Mesodermal cell (in vitro differentiated cells): Measurements from ENCODE around the gene GLB1L.
"Not testable (repeated sequence)": the region's sequence is repeated elsewhere in the genome, so short reads cannot be mapped to it uniquely, and the experiment has no call there.

Experiments used
- H3K27ac ChIP-seq: 2 replicates; pipeline ENCODE4 v1.7.0; 2013; ENCODE audit warnings: mild to moderate bottlenecking, low read depth, low read length, moderate library complexity; ENCODE audit not compliant: severe bottlenecking
- H3K36me3 ChIP-seq: 2 replicates; pipeline ENCODE4 v1.7.1; 2013; ENCODE audit warnings: mild to moderate bottlenecking, low read length, moderate library complexity; ENCODE audit not compliant: control insufficient read depth, insufficient read depth
- H3K4me1 ChIP-seq: one replicate; pipeline ENCODE4 v1.7.1; 2013; ENCODE audit warnings: mild to moderate bottlenecking, low read length; ENCODE audit not compliant: insufficient read depth, control insufficient read depth, poor library complexity, severe bottlenecking
- H3K4me3 ChIP-seq: 2 replicates; pipeline ENCODE4 v1.7.0; 2013; ENCODE audit warnings: low read length, control low read depth, mild to moderate bottlenecking; ENCODE audit not compliant: insufficient read depth, poor library complexity, severe bottlenecking; ENCODE audit errors: extremely low read depth
- H3K9me3 ChIP-seq: 2 replicates; pipeline ENCODE4 v1.7.1; 2013; ENCODE audit warnings: mild to moderate bottlenecking, low read length, moderate library complexity; ENCODE audit not compliant: control insufficient read depth
- WGBS, 2 experiments: methylation state at CpG; one replicate each; pipeline ENCODE4 v1.1.5; 2013; ENCODE audit warnings: missing lambda C conversion rate in 2 of 2; ENCODE audit not compliant: insufficient coverage in 2 of 2; 5-methylcytosine and 5-hydroxymethylcytosine counted together

GLB1L gene

DNA sequence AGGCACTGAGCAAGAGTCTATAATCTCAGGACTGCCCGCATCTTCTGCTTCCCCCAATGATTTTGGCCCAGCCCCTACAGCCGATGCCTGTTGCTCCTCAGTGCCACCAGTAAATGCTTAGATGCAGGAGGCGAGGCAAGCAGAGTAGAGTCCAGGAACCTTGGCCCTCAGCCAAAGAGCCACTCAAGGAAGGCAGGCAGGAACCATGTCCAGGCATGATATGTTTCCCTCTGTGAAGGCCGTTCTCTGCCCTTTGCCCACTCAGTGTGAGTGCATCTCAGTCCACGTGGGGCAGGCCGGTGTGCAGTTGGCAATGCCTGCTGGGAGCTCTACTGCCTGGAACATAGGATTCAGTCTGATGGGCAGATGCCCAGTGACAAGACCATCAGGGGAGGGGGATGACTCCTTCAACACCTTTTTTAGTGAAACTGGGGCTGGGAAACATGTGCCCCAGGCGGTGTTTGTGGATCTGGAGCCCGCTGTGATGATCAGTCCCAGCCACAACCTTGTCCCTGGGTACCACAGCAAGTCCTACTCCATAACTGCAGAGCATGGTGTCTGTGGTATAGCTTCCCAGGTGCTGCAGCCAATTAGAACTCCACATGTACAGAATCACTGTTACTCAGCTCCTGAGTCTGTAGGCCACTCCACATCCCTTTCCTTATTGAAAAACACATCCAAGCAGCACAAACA lies 24.3 kb upstream of the GLB1L start:
- Histone ChIP-seq H3K27ac (no peak overlapping the region), H3K36me3 (no peaks in the 10 kb centered on the region), H3K4me3 (no peak overlapping the region), H3K4me1 (peaks cover 18% of the 10 kb centered on the region), H3K9me3 (no peaks in the 10 kb centered on the region)
- WGBS, 2 experiments, result 93 to 95% methylated on average over 8 of the region's 8 CpGs

DNA sequence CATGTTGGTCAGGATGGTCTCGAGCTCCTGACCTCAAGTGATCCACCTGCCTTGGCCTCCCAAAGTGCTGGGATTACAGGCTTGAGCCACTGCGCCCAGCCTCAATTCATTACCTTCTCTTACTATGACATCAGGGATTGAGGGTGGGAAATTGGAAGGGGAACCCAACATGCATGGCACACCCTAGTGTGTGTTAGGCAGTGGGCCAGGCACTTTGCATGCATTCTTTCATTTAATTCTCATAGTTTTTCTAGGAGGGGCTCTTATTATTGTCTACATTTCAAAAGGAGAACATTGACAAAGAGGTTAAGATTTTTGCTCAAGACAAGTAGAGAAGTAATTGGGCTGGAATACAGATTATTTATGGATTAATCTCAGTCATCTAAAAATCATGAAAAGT lies 23.1 kb upstream of the GLB1L start:
- Histone ChIP-seq H3K9me3 (no peaks in the 10 kb centered on the region), H3K27ac (no peak overlapping the region), H3K36me3 (no peaks in the 10 kb centered on the region), H3K4me1 (peaks cover 6% of the 10 kb centered on the region), H3K4me3 (no peak overlapping the region)
- WGBS, 2 experiments, result 100% methylated on average over 1 of the region's 2 CpGs; no CpG with 5 or more reads in 1 of the 2 experiments

DNA sequence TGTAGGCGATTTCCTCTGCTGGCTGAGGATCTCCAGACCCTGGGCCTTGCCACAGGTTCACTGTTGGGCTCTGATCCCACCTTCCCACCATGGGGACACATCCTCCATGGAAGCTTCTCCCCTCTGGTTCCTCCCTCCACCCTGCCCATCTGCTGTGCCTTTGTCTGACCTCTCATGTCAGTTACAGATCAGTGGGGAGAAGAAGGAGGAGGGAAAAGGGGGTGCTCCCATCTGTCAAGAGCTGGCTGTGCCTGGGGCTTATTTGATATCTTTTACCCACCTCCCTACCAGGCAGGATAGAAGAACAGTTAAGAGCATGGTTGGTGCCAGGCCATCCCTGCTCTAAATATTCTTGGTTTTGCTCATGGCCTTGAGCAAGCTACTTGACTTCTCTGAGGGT lies 21.6 kb upstream of the GLB1L start:
- Histone ChIP-seq H3K9me3 (no peaks in the 10 kb centered on the region), H3K27ac (no peak overlapping the region), H3K36me3 (no peaks in the 10 kb centered on the region), H3K4me3 (no peak overlapping the region), H3K4me1 (no peaks in the 10 kb centered on the region)
- WGBS, 2 experiments, result 86 to 100% methylated on average over 1 of the region's 1 CpG

DNA sequence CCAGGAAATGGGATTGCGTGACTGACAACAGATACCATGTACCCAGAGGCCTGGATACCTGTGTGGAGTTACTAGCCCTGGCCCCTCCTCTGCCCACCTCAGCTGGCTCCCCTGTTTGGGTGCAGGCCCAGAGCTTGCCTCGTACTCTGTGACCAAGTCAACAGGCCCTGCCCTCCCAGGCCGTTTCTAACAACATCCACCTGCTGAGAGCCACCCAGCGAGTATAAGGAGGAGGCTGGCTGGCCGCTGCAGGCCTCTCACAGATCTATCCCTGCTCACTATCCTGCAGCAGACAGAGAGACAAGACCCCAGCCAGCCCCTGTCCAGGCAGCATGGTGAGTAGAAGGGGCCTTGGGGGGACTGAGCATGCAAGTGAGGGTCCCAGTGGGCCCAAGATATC lies 21.0 kb upstream of the GLB1L start:
- H3K36me3 ChIP-seq, result no peaks in the 10 kb centered on the region
- no peak overlapping the region for H3K27ac ChIP-seq
- no peaks in the 10 kb centered on the region for H3K9me3 ChIP-seq
- no peak overlapping the region for H3K4me3 ChIP-seq
- 72 to 92% methylated on average over 1 to 4 of the region's 5 CpGs for WGBS, 2 experiments
- H3K4me1 ChIP-seq, result no peaks in the 10 kb centered on the region

DNA sequence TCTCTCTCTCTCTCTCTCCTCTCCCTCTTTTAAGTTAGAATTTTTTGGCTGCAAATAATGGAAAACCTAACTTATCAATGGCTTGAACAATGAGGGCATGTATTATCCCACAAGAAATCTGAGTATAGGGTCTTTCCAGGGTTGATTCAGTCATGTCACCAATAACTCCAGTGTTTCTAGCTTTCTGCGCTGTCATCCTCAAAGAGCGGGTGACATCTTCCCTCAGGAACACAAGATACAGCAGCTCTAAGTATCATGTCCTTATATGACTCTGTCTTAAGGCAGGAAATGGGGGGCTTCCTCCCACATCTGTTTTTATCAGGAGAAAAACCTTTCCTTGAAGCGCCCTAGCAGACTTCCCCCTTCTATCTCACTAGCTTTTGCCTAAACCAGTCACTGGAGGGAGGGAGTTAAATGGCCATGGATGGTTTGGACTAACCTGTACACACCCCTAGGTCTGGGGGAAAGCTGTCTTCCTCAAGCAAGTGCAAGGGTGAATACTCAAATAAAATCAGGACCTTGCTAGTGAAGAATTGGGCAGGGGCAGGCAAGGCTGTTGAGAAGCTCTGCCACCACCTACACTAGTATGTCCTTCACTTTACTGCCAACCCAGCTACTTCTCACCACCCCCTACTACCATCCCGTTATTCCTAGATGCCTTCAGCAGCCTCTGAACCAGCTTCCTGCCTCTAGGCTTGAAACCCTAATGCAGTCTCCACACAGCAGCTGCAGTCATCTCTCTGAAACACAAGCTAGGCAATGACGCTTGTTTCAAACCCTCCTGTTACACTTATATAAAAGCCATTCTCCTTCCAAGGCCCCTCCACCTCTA lies 16.0 kb upstream of the GLB1L start:
- H3K9me3 ChIP-seq, result no peaks in the 10 kb centered on the region
- WGBS, 2 experiments, result 83 to 85% methylated on average over 2 to 4 of the region's 5 CpGs

DNA sequence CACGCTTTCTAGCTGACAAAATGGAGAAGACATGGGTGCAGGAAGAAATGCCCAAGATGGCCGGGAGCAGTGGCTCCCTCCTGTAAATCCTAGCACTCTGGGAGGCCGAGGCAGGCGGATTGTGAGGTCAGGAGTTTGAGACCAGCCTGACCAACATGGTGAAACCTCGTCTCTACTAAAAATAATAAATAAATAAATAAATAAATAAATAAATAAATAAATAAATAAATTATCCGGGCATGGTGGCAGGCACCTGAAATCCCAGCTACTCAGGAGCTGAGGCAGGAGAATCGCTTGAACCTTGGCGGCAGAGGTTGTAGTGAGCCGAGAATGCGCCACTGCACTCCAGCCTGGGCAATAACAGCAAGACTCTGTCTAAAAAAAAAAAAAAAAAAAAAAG lies 13.7 kb upstream of the GLB1L start:
- not testable (repeated sequence) for H3K27ac ChIP-seq, H3K9me3 ChIP-seq, H3K36me3 ChIP-seq, H3K4me1 ChIP-seq, H3K4me3 ChIP-seq
- 87 to 92% methylated on average over 5 to 7 of the region's 10 CpGs for WGBS, 2 experiments

More for the DNA sequence above, 16.0 kb upstream of the GLB1L start:
- Histone ChIP-seq H3K4me3 (no peak overlapping the region), H3K27ac (no peak overlapping the region), H3K36me3 (no peaks in the 10 kb centered on the region), H3K4me1 (no peaks in the 10 kb centered on the region)

DNA sequence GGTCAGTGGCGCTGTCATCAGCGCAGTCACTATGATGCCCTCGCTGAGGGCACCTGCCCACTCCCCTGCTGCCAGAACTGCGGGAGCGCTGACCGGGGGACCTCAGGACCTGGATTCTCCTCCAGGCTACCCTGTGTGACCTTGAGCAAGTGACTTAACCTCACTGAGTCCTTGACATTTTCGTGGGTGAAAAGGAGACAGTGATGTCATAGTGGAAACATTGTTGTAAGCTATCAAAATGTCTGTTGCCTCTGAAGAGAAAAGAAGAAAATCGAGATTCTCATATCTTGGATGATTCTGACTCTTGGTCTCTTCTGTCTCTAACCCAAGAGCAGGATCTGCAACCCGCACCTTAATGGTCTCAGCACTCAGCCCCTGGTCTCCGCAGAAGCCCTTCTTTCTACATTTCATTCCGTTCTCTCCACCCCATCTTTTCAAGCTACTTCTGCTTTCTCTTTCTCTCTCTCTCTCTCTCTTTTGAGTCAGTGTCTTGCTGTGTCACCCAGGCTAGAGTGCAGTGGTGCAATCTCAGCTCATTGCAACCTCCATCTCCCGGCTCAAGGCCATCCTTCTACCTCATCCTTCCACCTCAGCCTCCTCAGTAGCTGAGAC lies 9.5 kb upstream of the GLB1L start:
- H3K4me3 ChIP-seq, result peak overlapping the region; percentile 34
- peaks cover 27% of the 10 kb centered on the region for H3K4me1 ChIP-seq
- WGBS, 2 experiments, result 29 to 34% methylated on average over 11 to 12 of the region's 12 CpGs
- no peaks in the 10 kb centered on the region for H3K36me3 ChIP-seq
- H3K27ac ChIP-seq, result no peak overlapping the region
- no peaks in the 10 kb centered on the region for H3K9me3 ChIP-seq

DNA sequence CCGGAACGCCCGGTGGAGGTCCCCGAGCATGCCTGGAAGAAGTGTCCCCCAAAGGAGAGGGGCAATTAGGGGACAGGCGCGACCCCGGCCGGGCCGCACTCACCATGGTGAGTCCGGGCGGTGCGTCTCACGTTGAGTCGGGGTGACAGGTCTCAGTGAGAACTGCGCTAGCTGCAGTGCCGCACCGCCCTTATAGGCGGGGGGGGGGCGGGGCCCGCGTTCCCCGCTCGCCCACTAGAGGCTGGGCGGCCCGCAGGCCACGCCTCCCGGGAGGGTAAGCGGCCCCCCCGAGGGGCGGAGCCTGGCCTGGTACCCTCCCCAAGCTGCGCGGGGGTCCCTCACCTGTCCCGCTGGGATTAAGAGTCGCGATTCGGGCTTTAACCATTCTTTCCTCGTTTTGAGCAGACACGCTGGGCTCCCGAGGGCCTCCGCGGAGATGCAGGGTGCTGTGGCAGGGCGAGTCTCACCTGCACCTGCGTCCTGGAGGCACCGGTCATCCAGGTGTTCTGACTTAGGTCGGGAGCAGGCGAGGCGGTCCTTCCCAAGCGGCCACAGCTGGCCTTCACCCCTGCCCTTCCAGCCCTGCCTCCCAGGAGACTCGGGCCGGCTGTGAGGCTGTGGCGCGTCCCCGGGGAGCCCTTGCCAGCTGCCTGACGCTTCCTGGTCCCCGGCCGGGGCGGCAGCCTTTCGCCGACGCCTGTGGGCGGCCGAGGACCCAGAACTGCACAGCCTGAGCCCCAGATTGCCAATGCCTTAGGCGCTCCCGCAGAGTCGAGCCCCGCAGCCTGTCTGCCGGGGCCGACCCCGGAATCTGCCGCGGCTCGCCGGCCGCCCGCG lies 8.7 kb upstream of the GLB1L start, which contains the start of gene TUBA4A:
TSS of gene TUBA4A (minus strand) at position 166 of the 837 bp plus-strand sequence. CDS start at position 106, 60 bp downstream.
- Histone ChIP-seq H3K4me1 (peaks cover 34% of the 10 kb centered on the region), H3K4me3 (peak within 1 kb of the TSS; percentile 34), H3K36me3 (no peaks in the 10 kb centered on the region), H3K27ac (no peak within 1 kb of the TSS), H3K9me3 (no peaks in the 10 kb centered on the region)
- 1 to 2% methylated on average over 63 to 71 of the region's 76 CpGs for WGBS, 2 experiments

DNA sequence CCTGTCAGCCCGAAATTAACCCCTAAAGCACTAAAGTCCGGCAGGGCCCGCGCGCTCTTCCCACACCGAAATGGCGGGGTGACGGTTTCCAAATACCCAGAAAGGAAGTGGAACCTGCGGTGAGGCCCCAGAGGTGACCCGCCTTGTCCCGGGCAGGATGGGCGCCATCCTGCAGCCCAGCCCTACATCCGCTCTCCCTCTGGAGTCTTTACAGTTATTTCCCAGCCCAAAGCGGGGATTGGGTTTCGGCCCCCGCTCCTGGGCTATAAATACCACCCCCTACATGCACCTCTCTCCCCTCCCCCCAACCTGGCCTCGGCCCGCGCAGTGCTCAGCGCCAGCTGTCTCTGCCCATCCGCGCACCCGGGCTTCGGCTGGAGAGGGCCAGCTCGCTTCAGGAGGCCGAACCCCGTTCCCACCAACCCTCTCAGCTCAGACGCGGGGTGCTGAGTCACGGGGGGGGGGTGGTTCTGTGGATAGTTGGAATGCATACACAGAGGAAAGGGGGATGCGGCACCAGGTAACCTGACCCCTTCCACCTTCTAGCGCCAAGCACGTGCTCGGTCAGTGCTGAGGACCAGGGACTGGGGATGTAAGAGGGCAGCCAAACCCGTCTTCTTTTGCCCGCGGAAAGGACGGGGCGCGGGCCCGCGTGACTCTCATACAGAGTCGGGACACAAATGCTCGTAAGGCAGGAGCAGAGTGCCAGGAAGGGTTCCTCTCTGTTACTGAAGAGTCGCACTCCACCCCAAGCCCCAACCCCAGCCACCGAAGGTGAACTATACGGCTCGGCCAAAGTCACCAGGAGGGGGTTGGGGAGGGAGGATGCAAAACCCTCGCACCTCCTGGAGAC lies 7.9 kb upstream of the GLB1L start, which contains the start of gene TUBA4B:
TSS of gene TUBA4B (plus strand) at position 344 of the 853 bp plus-strand sequence. CDS start at position 509, 165 bp downstream.
- H3K9me3 ChIP-seq, result no peaks in the 10 kb centered on the region
- peaks cover 38% of the 10 kb centered on the region for H3K4me1 ChIP-seq
- WGBS, 2 experiments, result 2% methylated on average over 17 to 34 of the region's 49 CpGs
- H3K27ac ChIP-seq, result no peak within 1 kb of the TSS
- peak within 1 kb of the TSS; percentile 34 for H3K4me3 ChIP-seq
- H3K36me3 ChIP-seq, result peaks cover 4% of the 10 kb centered on the region
